HUES48 (cell line): ENCODE results near the gene DAND5.

Source experiments
- H3K27ac ChIP-seq: one replicate; pipeline ENCODE4 v1.7.0; 2013; ENCODE audit warnings: low read depth, low read length, inconsistent platforms
- H3K27me3 ChIP-seq: 2 replicates; pipeline ENCODE4 v1.6.1; 2013; ENCODE audit warnings: mild to moderate bottlenecking, low read length; ENCODE audit not compliant: control insufficient read depth, insufficient read depth
- H3K36me3 ChIP-seq: 2 replicates; pipeline ENCODE4 v1.6.1; 2013; ENCODE audit warnings: low read length; ENCODE audit not compliant: control insufficient read depth, insufficient read depth
- H3K4me1 ChIP-seq: 2 replicates; pipeline ENCODE4 v1.6.1; 2013; ENCODE audit warnings: mild to moderate bottlenecking, low read length; ENCODE audit not compliant: control insufficient read depth, insufficient read depth
- H3K4me3 ChIP-seq: 2 replicates; pipeline ENCODE4 v1.5.1; 2013; ENCODE audit warnings: mild to moderate bottlenecking, low read depth, low read length
- H3K9ac ChIP-seq: 2 replicates; pipeline ENCODE4 v1.6.1; 2013; ENCODE audit warnings: mild to moderate bottlenecking, low read depth, low read length, moderate library complexity
- H3K9me3 ChIP-seq: 2 replicates; pipeline ENCODE4 v1.6.1; 2013; ENCODE audit warnings: low read length; ENCODE audit not compliant: control insufficient read depth, insufficient read depth

The DAND5 gene

GRCh38 chr19:13006431-13007281 lies 37.3 kb downstream of the DAND5 start:
- H3K27ac ChIP-seq: no peak overlapping the region
- H3K27me3 ChIP-seq: peaks cover 93% of the 10 kb centered on the region
- H3K9me3 ChIP-seq: no peaks in the 10 kb centered on the region
- H3K9ac ChIP-seq: no peak overlapping the region
- H3K4me3 ChIP-seq: no peak overlapping the region
- peaks cover 12% of the 10 kb centered on the region for H3K4me1 ChIP-seq
- H3K36me3 ChIP-seq: no peaks in the 10 kb centered on the region

GRCh38 chr19:13007292-13008045 lies 38.1 kb downstream of the DAND5 start:
- peaks cover 13% of the 10 kb centered on the region for H3K4me1 ChIP-seq
- H3K4me3 ChIP-seq: no peak overlapping the region
- no peaks in the 10 kb centered on the region for H3K9me3 ChIP-seq
- no peak overlapping the region for H3K27ac ChIP-seq
- H3K36me3 ChIP-seq: no peaks in the 10 kb centered on the region
- H3K9ac ChIP-seq: no peak overlapping the region
- peaks cover 97% of the 10 kb centered on the region for H3K27me3 ChIP-seq

GRCh38 chr19:13008926-13009787 lies 39.8 kb downstream of the DAND5 start:
- Histone ChIP-seq H3K36me3 (no peaks in the 10 kb centered on the region), H3K9ac (no peak overlapping the region), H3K4me3 (no peak overlapping the region), H3K9me3 (no peaks in the 10 kb centered on the region), H3K27ac (no peak overlapping the region), H3K4me1 (peaks cover 28% of the 10 kb centered on the region), H3K27me3 (peaks cover 97% of the 10 kb centered on the region)

- H3K27ac ChIP-seq: no peak overlapping the region
- H3K4me3 ChIP-seq: peak overlapping the region; percentile 9; the same call in 1 of the 2 replicates
- no peaks in the 10 kb centered on the region for H3K36me3 ChIP-seq
- no peak overlapping the region for H3K9ac ChIP-seq
- H3K27me3 ChIP-seq: peaks cover 98% of the 10 kb centered on the region
- H3K4me1 ChIP-seq: peaks cover 36% of the 10 kb centered on the region
- no peaks in the 10 kb centered on the region for H3K9me3 ChIP-seq
Observed at GRCh38 chr19:13010038-13010991, 40.9 kb downstream of the DAND5 start.

GRCh38 chr19:13010992-13011652 lies 41.7 kb downstream of the DAND5 start:
- H3K27ac ChIP-seq: no peak overlapping the region
- H3K27me3 ChIP-seq: peaks cover 98% of the 10 kb centered on the region
- no peak overlapping the region for H3K4me3 ChIP-seq
- H3K9ac ChIP-seq: no peak overlapping the region
- peaks cover 41% of the 10 kb centered on the region for H3K4me1 ChIP-seq
- H3K36me3 ChIP-seq: no peaks in the 10 kb centered on the region
- H3K9me3 ChIP-seq: no peaks in the 10 kb centered on the region

- Histone ChIP-seq H3K27me3 (peaks cover 99% of the 10 kb centered on the region), H3K4me1 (peaks cover 46% of the 10 kb centered on the region), H3K4me3 (no peak overlapping the region), H3K36me3 (no peaks in the 10 kb centered on the region), H3K9me3 (no peaks in the 10 kb centered on the region), H3K9ac (no peak overlapping the region), H3K27ac (no peak overlapping the region)
Observed at GRCh38 chr19:13011653-13012389, 42.4 kb downstream of the DAND5 start.

GRCh38 chr19:13012390-13012689 lies 43.0 kb downstream of the DAND5 start:
- Histone ChIP-seq H3K9me3 (no peaks in the 10 kb centered on the region), H3K27me3 (peaks cover 99% of the 10 kb centered on the region), H3K27ac (no peak overlapping the region), H3K4me1 (peaks cover 51% of the 10 kb centered on the region), H3K9ac (no peak overlapping the region), H3K4me3 (no peak overlapping the region), H3K36me3 (no peaks in the 10 kb centered on the region)

- no peak overlapping the region for H3K27ac ChIP-seq
- H3K9ac ChIP-seq: no peak overlapping the region
- peaks cover 57% of the 10 kb centered on the region for H3K4me1 ChIP-seq
- H3K4me3 ChIP-seq: peak overlapping the region; percentile 5; the same call in 1 of the 2 replicates
- H3K27me3 ChIP-seq: peaks cover 100% of the 10 kb centered on the region
- no peaks in the 10 kb centered on the region for H3K9me3 ChIP-seq
- H3K36me3 ChIP-seq: no peaks in the 10 kb centered on the region
Observed at GRCh38 chr19:13012690-13013608, 43.6 kb downstream of the DAND5 start.

- H3K4me3 ChIP-seq: no peak overlapping the region
- H3K27ac ChIP-seq: no peak overlapping the region
- no peaks in the 10 kb centered on the region for H3K9me3 ChIP-seq
- H3K9ac ChIP-seq: no peak overlapping the region
- peaks cover 100% of the 10 kb centered on the region for H3K27me3 ChIP-seq
- no peaks in the 10 kb centered on the region for H3K36me3 ChIP-seq
- H3K4me1 ChIP-seq: peaks cover 63% of the 10 kb centered on the region
Observed at GRCh38 chr19:13013649-13014048, 44.3 kb downstream of the DAND5 start.
